HG03103 (cell line): Measurements from ENCODE around the gene STK38L.
A peak's percentile ranks its signal among the peaks of the same experiment; 100 is the strongest.

ENCODE experiments used
- ATAC-seq: cut with Tn5 transposase; IDR thresholded peaks from one replicate; pipeline ENCODE4 v1.9.1; 2021; ENCODE audit warnings: low read depth; ENCODE audit not compliant: unreplicated experiment

The STK38L gene

GRCh38 chr12:27305673-27306456, 61.8 kb downstream of the STK38L start:
- ATAC-seq: no peak

- no peak for ATAC-seq
These were observed 65.4 kb downstream of the STK38L start for GRCh38 chr12:27309293-27309994.

- ATAC-seq: no peak
These were observed 65.9 kb downstream of the STK38L start for GRCh38 chr12:27309995-27310315.

- no peak for ATAC-seq
These were observed 72.9 kb downstream of the STK38L start for GRCh38 chr12:27316947-27317346.

GRCh38 chr12:27319409-27319808, 75.3 kb downstream of the STK38L start:
- ATAC-seq: no peak

- ATAC-seq: no peak
These were observed 75.8 kb downstream of the STK38L start for GRCh38 chr12:27319848-27320247.

- ATAC-seq: no peak
These were observed 80.4 kb downstream of the STK38L start for GRCh38 chr12:27324530-27324929.

GRCh38 chr12:27330846-27331245, 86.8 kb downstream of the STK38L start:
- ATAC-seq: no peak

GRCh38 chr12:27331291-27331926, 87.3 kb downstream of the STK38L start:
- no peak for ATAC-seq

- ATAC-seq: no peak
These were observed 87.8 kb downstream of the STK38L start for GRCh38 chr12:27331927-27332324.

- no peak for ATAC-seq
These were observed 88.3 kb downstream of the STK38L start for GRCh38 chr12:27332407-27332713.

- ATAC-seq: peak; percentile 34
These were observed 88.8 kb downstream of the STK38L start, which contains the start of gene BMAL2 for GRCh38 chr12:27332714-27333402. BMAL2 (plus strand) TSS chr12:27332836; CDS start chr12:27333073, 237 bp downstream.

- peak; percentile 19 for ATAC-seq
These were observed 89.4 kb downstream of the STK38L start for GRCh38 chr12:27333403-27334009.

- ATAC-seq: no peak
These were observed 90.1 kb downstream of the STK38L start for GRCh38 chr12:27334042-27334720.

GRCh38 chr12:27334721-27335082, 90.6 kb downstream of the STK38L start:
- no peak for ATAC-seq

GRCh38 chr12:27335364-27336281, 91.5 kb downstream of the STK38L start:
- ATAC-seq: no peak

GRCh38 chr12:27336282-27336653, 92.2 kb downstream of the STK38L start:
- no peak for ATAC-seq

- ATAC-seq: no peak
These were observed 93.3 kb downstream of the STK38L start for GRCh38 chr12:27337376-27337775.

- no peak for ATAC-seq
These were observed 94.4 kb downstream of the STK38L start for GRCh38 chr12:27338473-27338872.
